Inflammatory macrophage treated with lipopolysaccharide for 4 hours (primary cell): ENCODE results near the gene STK11IP.

Experiments
- DNase-seq: peaks from one replicate; pipeline ENCODE4 v3.0.0-alpha.2; 2020

The STK11IP gene

DNA sequence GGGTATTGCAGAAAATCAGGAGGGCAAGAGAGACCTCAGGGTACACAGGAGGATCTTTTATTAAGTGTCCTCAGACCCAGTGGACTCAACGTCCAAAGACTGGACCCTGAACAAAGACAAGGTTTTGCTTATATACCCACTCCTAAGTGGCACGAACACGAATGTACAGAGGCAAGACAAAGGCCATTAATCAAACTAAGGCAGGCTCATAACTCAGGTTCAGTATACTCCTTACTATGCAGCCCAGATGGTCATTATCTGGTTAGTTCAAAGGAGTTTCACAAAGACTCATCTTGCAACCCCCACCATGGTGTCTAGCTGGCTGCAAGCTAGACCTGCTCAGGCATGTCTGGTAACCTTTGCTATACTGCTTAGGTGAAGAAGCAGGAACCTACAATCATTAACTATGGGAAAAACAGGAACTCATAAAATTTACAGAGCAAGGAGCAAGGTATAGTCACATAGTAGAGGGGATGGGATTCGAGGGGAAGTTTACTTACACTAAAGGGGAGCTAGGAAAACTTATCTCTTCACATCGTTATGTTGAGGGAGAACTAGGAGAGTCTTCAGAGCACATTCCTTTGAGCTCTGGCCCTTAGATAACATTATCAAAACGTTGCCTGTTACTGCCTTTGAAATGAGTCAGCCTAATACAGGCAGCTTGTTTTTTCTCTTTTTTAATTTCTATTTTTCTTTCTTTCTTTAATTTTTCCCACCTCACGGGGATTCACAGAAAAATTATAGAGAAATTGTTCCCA lies 63.7 kb downstream of the STK11IP start:
- DNase-seq: no peak

DNA sequence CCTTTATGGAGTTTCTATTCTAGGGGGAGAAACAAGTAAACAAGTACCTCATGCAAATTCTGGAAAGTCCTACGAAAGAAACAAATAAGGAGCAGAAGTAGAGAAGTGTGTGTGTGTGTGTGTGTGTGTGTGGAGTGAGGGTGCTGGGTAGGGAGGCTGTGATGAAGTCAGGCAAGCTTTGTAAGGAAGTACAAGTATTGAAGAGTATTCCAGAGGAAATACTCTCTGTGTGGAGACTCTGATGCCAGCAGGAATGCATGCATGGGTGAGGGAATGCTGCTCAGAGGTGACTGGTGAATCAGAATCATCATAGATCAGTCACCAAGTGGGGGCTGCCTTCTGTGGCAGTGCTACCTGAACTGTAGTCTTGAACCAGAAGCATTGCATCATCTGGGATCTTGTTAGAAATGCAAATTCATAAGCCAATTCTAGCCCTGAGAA lies 64.3 kb downstream of the STK11IP start:
- no peak for DNase-seq

DNA sequence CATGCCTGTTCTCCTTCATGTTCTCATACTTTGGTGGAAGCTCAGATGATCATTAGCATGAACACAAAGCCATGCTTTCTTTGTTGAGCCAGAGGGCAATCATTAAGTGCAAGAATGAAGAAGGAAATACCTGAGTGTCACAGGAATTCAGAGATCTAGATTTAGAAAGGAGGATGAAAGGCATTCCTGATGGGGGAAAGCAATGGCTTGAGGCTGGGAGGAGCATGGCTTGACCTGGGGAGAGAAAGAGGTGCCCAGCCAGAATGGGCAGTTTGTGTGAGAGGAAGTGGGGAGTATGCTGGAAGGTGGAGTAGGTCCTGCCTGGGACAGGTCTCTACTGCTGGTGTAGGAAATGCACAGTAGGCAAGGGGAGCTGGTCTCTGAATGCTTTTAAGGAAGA lies 64.9 kb downstream of the STK11IP start:
- no peak for DNase-seq

DNA sequence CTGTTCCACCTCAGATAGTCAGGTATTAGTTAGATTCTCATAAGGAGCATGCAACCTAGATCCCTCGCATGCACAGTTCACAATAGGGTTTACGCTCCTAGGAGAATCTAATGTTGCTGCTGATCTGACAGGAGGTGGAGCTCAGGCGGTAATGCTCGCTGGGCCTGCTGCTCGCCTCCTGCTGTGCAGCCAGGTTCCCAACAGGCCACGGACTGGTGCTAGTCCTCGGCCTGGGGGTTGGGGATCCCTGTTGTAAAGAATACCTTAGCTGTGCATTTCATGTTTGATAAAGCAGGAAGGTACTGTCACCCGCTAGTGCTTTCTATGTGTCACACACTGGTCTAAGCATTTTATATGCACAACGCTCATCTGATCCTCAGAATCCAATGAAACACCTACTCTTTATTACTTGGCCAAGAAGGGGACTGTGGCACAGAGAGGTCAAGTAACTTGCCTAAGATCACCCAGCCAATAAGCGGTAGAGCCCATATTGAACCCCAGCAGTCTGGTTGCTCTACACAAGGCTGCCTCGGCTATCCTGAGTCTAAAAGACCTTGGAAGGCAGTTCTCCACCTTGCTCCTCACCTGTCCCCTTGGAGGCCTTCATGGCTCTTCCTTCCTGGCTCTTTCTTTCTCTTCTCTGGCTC lies 65.6 kb downstream of the STK11IP start:
- no peak for DNase-seq

DNA sequence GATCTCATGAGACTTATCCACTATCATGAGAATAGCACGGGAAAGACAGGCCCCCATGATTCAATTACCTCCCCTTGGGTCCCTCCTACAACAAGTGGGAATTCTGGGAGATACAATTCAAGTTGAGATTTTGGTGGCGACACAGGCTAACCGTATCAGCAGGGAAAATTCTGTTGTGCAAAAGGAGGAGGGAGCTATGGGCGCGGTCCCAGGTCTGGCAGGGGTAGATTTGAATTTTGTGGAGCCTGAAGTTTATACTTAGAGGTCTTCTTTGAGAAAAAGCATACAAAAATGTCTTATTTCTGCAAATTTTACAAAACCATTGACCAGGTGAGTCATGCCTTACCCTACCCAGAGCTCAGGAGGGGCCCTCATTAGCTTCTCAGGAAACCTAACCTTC lies 66.4 kb downstream of the STK11IP start:
- no peak for DNase-seq

DNA sequence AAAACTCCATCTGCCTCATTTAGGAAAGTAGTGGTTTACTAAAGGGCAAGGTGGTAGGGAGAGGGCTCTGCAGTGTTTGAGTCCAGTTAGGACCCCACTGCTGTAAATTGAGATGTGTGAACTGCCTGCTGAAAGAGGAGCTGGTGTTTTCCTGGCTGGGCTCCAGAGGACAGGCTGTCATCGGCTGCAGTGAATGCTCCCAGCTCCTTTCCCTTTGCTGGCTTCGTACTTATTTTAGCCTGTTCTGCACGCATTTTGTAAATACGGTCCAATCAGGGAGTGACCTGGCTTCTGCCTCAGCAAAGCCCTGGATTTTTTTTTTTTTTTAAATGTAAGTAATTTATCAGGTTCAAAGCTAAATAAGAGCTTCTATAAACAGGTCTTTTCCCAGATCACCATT lies 67.3 kb downstream of the STK11IP start:
- no peak for DNase-seq

DNA sequence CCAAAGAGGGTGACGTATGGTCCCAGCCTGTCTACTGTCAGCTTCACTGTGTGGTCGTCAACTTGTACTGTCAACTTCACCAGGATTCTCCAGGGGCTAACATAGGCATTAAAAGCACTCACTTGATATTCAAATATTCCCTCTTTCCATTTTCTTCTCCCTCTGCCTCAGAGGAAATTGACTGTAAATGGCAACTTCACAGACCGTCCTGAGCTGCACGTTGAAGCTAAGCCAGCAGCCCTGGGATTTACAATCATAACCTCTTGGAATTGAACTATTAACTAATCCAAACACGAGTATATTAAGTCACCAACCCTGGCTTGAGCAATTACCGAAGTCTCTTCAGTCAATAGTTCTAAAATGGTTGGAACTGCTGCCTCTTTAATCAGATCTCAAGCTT lies 68.3 kb downstream of the STK11IP start:
- DNase-seq: no peak
